ENCODE measurements around the gene PRDM11. TPM values are rescaled to one million over a fixed set of nuclear protein-coding genes. Genes with fewer than 3 reads are reported as not detected.
A peak's percentile ranks its signal among the peaks of the same experiment; 100 is the strongest.

Gene PRDM11
- total and polyA plus RNA-seq, 2 donors from 2014 or later, result 2.9 to 22.5 TPM

- no peak for DNase-seq
These were observed 32.6 kb downstream of the PRDM11 start for GRCh38 chr11:45178890-45179671.

GRCh38 chr11:45179686-45180178 is 33.3 kb downstream of the PRDM11 start:
- DNase-seq, result peak in 1 of 5 donors; percentile 69
- intact Hi-C loops (cut with DNase I), result no loop called here
- H3K36me3 ChIP-seq (ENCODE audit: control insufficient read depth in 2 of 3, insufficient read depth in 3 of 3, low read length in 3 of 3), result peaks cover 6 to 7% (median 7%) of the 10 kb centered on the region in 3 donors

More at GRCh38 chr11:45178890-45179671, 32.6 kb downstream of the PRDM11 start:
- H3K36me3 ChIP-seq (ENCODE audit: control insufficient read depth in 2 of 3, insufficient read depth in 3 of 3, low read length in 3 of 3), result peaks cover 6 to 7% (median 7%) of the 10 kb centered on the region in 3 donors
- H3K9ac ChIP-seq (ENCODE audit: low read length in 3 of 3), result no peak overlapping the region
- H3K9me3 ChIP-seq (ENCODE audit: control insufficient read depth in 2 of 3, insufficient read depth in 1 of 3, low read length in 3 of 3), result no peaks in the 10 kb centered on the region
- FAIRE-seq, result no peak
- no peak for TF ChIP-seq CTCF (IDR thresholded peaks at IDR 0.05; ENCODE audit: borderline replicate concordance, extremely low read depth, insufficient read depth)
- no peaks in the 10 kb centered on the region for H3K27me3 ChIP-seq (ENCODE audit: control insufficient read depth, insufficient read depth, low read length)
- no peak overlapping the region for H3K4me3 ChIP-seq (ENCODE audit: low read length in 3 of 3)
- no peak overlapping the region for H3K27ac ChIP-seq (ENCODE audit: low read depth in 2 of 2, low read length in 2 of 2)
- H3K4me1 ChIP-seq (ENCODE audit: control insufficient read depth in 2 of 3, insufficient read depth in 2 of 3, low read depth in 1 of 3, low read length in 3 of 3), result peaks cover 0 to 16% (median 3%) of the 10 kb centered on the region in 3 donors
- intact Hi-C loops (cut with DNase I), result no loop called here

GRCh38 chr11:45180179-45180847 is 33.9 kb downstream of the PRDM11 start:
- peak overlapping the region; percentile 81 for H3K27ac ChIP-seq (ENCODE audit: low read depth in 2 of 2, low read length in 2 of 2)
- no peaks in the 10 kb centered on the region for H3K27me3 ChIP-seq (ENCODE audit: control insufficient read depth, insufficient read depth, low read length)
- H3K36me3 ChIP-seq (ENCODE audit: control insufficient read depth in 2 of 3, insufficient read depth in 3 of 3, low read length in 3 of 3), result peaks cover 6 to 7% (median 7%) of the 10 kb centered on the region in 3 donors
- TF ChIP-seq CTCF (IDR thresholded peaks at IDR 0.05; ENCODE audit: borderline replicate concordance, extremely low read depth, insufficient read depth), result peak; percentile 46
- DNase-seq (peak; percentile 85 to 91 (median 87)), FAIRE-seq (no peak)
- no peaks in the 10 kb centered on the region for H3K9me3 ChIP-seq (ENCODE audit: control insufficient read depth in 2 of 3, insufficient read depth in 1 of 3, low read length in 3 of 3)
- H3K9ac ChIP-seq (ENCODE audit: low read length in 3 of 3), result no peak overlapping the region
- intact Hi-C loops (cut with DNase I), result no loop called here
- peaks cover 0 to 16% (median 3%) of the 10 kb centered on the region in 3 donors for H3K4me1 ChIP-seq (ENCODE audit: control insufficient read depth in 2 of 3, insufficient read depth in 2 of 3, low read depth in 1 of 3, low read length in 3 of 3)
- peak overlapping the region in 2 of 3 donors; percentile 36 to 57 for H3K4me3 ChIP-seq (ENCODE audit: low read length in 3 of 3)

More at GRCh38 chr11:45179686-45180178, 33.3 kb downstream of the PRDM11 start:
- Histone ChIP-seq H3K4me3 (ENCODE audit: low read length in 3 of 3) (peak overlapping the region in 2 of 3 donors; percentile 36 to 45), H3K27ac (ENCODE audit: low read depth in 2 of 2, low read length in 2 of 2) (peak overlapping the region; percentile 28 to 45), H3K9ac (ENCODE audit: low read length in 3 of 3) (no peak overlapping the region), H3K9me3 (ENCODE audit: control insufficient read depth in 2 of 3, insufficient read depth in 1 of 3, low read length in 3 of 3) (no peaks in the 10 kb centered on the region), H3K27me3 (ENCODE audit: control insufficient read depth, insufficient read depth, low read length) (no peaks in the 10 kb centered on the region), H3K4me1 (ENCODE audit: control insufficient read depth in 2 of 3, insufficient read depth in 2 of 3, low read depth in 1 of 3, low read length in 3 of 3) (peaks cover 0 to 16% (median 3%) of the 10 kb centered on the region in 3 donors)
- FAIRE-seq, result no peak
- no peak for TF ChIP-seq CTCF (IDR thresholded peaks at IDR 0.05; ENCODE audit: borderline replicate concordance, extremely low read depth, insufficient read depth)
